LHCN-M2 (cell line): ENCODE data around the gene CNGA3. TPM values are rescaled to one million over a fixed set of nuclear protein-coding genes. Genes with fewer than 3 reads are reported as not detected.

ENCODE experiments used
- DNase-seq: peaks from one replicate; pipeline ENCODE4 v3.0.0-alpha.2; 2012; ENCODE audit warnings: low read depth
- total RNA-seq: library from RNA; depleted of rRNA; stranded (reverse); fragments of >200 nt; gene quantifications from 2 replicates; pipeline ENCODE4 v1.2.3, GENCODE V29; 2014

CNGA3 gene
- total RNA-seq, 1 experiment from 2014 or later: 0.23 TPM

GRCh38 chr2:98327776-98328175 lies 18.5 kb upstream of the CNGA3 start:
- DNase-seq: no peak

GRCh38 chr2:98329549-98329948 lies 16.7 kb upstream of the CNGA3 start:
- no peak for DNase-seq

GRCh38 chr2:98332989-98333388 lies 13.3 kb upstream of the CNGA3 start:
- no peak for DNase-seq

- DNase-seq: peak; percentile 59
These were observed 12.3 kb upstream of the CNGA3 start for GRCh38 chr2:98333922-98334321.

GRCh38 chr2:98334439-98335078 lies 11.7 kb upstream of the CNGA3 start:
- peak; percentile 97 for DNase-seq

GRCh38 chr2:98335271-98335670 lies 11.0 kb upstream of the CNGA3 start:
- no peak for DNase-seq

GRCh38 chr2:98341241-98341640 lies 5.0 kb upstream of the CNGA3 start:
- no peak for DNase-seq

- DNase-seq: no peak
These were observed 3.0 kb upstream of the CNGA3 start for GRCh38 chr2:98343285-98343684.

- no peak for DNase-seq
These were observed 1.2 kb downstream of the CNGA3 start for GRCh38 chr2:98347298-98348065.

- peak; percentile 38 for DNase-seq
These were observed 1.9 kb downstream of the CNGA3 start for GRCh38 chr2:98348066-98348561.

- peak; percentile 57 for DNase-seq
These were observed 4.2 kb downstream of the CNGA3 start for GRCh38 chr2:98350411-98350810.

- DNase-seq: no peak
These were observed 9.6 kb downstream of the CNGA3 start for GRCh38 chr2:98355881-98356280.

- DNase-seq: no peak
These were observed 10.5 kb downstream of the CNGA3 start for GRCh38 chr2:98356729-98357128.

GRCh38 chr2:98357849-98358248 lies 11.6 kb downstream of the CNGA3 start:
- no peak for DNase-seq

GRCh38 chr2:98359986-98360385 lies 13.7 kb downstream of the CNGA3 start:
- DNase-seq: no peak

- DNase-seq: no peak
These were observed 21.5 kb downstream of the CNGA3 start for GRCh38 chr2:98367721-98368120.

- no peak for DNase-seq
These were observed 23.5 kb downstream of the CNGA3 start for GRCh38 chr2:98369710-98370239.

- no peak for DNase-seq
These were observed 25.9 kb downstream of the CNGA3 start for GRCh38 chr2:98372121-98372520.

- DNase-seq: no peak
These were observed 26.3 kb downstream of the CNGA3 start for GRCh38 chr2:98372579-98372978.

- no peak for DNase-seq
These were observed 28.0 kb downstream of the CNGA3 start for GRCh38 chr2:98374286-98374685.

- DNase-seq: no peak
These were observed 28.8 kb downstream of the CNGA3 start for GRCh38 chr2:98374958-98375570.

GRCh38 chr2:98376301-98376910 lies 30.1 kb downstream of the CNGA3 start:
- no peak for DNase-seq
